Activated CD8-positive, alpha-beta memory T cell treated with anti-CD3 and anti-CD28 coated beads for 36 hours (primary cell): ENCODE results near the gene CEP162. TPM values are rescaled to one million over a fixed set of nuclear protein-coding genes. Genes with fewer than 3 reads are reported as not detected.
"Not testable (repeated sequence)": the region's sequence is repeated elsewhere in the genome, so short reads cannot be mapped to it uniquely, and the experiment has no call there.

Source experiments
- CTCF ChIA-PET: fragments of 350-600 bp; sonication (Branson Sonifier 250); formaldehyde crosslinking; loops from one replicate; lab custom pipeline; 2021; ENCODE audit warnings: antibody characterized with exemption; lab: Charles Lee
- POLR2A ChIA-PET: fragments of 350-600 bp; sonication (Branson Sonifier 250); formaldehyde crosslinking; loops from one replicate; lab custom pipeline; 2021; ENCODE audit warnings: antibody characterized with exemption; lab: Charles Lee
- total RNA-seq, 2 experiments: library from RNA; stranded (reverse); gene quantifications; one replicate each; pipeline ENCODE4 v1.2.3, GENCODE V29; 2021

The CEP162 gene
- total RNA-seq, 2 experiments from 2014 or later = 5.4 to 6.3 TPM

- CTCF ChIA-PET = no interaction called here
- POLR2A ChIA-PET = no interaction called here
Observed at GRCh38 chr6:84107495-84107894, 119.9 kb downstream of the CEP162 start.

GRCh38 chr6:84105215-84105924 is 122.1 kb downstream of the CEP162 start:
- POLR2A ChIA-PET, CTCF ChIA-PET: not testable (repeated sequence)

GRCh38 chr6:84103029-84103428 is 124.4 kb downstream of the CEP162 start:
- ChIA-PET CTCF (no interaction called here), POLR2A (no interaction called here)

GRCh38 chr6:84095156-84095555 is 132.3 kb downstream of the CEP162 start:
- CTCF ChIA-PET = no interaction called here
- POLR2A ChIA-PET = no interaction called here

GRCh38 chr6:84093441-84094435 is 133.7 kb downstream of the CEP162 start:
- CTCF ChIA-PET = no interaction called here
- POLR2A ChIA-PET = no interaction called here

- ChIA-PET CTCF (no interaction called here), POLR2A (no interaction called here)
Observed at GRCh38 chr6:84089552-84089951, 137.9 kb downstream of the CEP162 start.

GRCh38 chr6:84089081-84089480 is 138.4 kb downstream of the CEP162 start:
- POLR2A ChIA-PET = no interaction called here
- CTCF ChIA-PET = no interaction called here

- CTCF ChIA-PET = no interaction called here
- POLR2A ChIA-PET = no interaction called here
Observed at GRCh38 chr6:84086545-84087429, 140.7 kb downstream of the CEP162 start.

GRCh38 chr6:84086056-84086455 is 141.4 kb downstream of the CEP162 start:
- CTCF ChIA-PET = no interaction called here
- POLR2A ChIA-PET = no interaction called here

GRCh38 chr6:84084705-84085104 is 142.7 kb downstream of the CEP162 start:
- POLR2A ChIA-PET, CTCF ChIA-PET: not testable (repeated sequence)

GRCh38 chr6:84082689-84083265 is 144.7 kb downstream of the CEP162 start:
- ChIA-PET CTCF (no interaction called here), POLR2A (no interaction called here)

GRCh38 chr6:84081222-84081621 is 146.2 kb downstream of the CEP162 start:
- ChIA-PET POLR2A (no interaction called here), CTCF (no interaction called here)

GRCh38 chr6:84078335-84078734 is 149.1 kb downstream of the CEP162 start:
- ChIA-PET POLR2A (no interaction called here), CTCF (no interaction called here)

GRCh38 chr6:84077645-84078044 is 149.8 kb downstream of the CEP162 start:
- POLR2A ChIA-PET = no interaction called here
- CTCF ChIA-PET = no interaction called here

- CTCF ChIA-PET = no interaction called here
- POLR2A ChIA-PET = no interaction called here
Observed at GRCh38 chr6:84074988-84075781, 152.3 kb downstream of the CEP162 start.
